ENCODE measurements around the gene UGGT2.
"Not testable (repeated sequence)": the region's sequence is repeated elsewhere in the genome, so short reads cannot be mapped to it uniquely, and the experiment has no call there.

UGGT2 gene

GRCh38 chr13:95970878-95971277 lies 82.3 kb downstream of the UGGT2 start:
- DNase-seq, result no peak

- no peak for DNase-seq
Measured at GRCh38 chr13:95968906-95969305, 84.3 kb downstream of the UGGT2 start.

- no peak for DNase-seq
Measured at GRCh38 chr13:95957331-95957730, 95.9 kb downstream of the UGGT2 start.

DNA sequence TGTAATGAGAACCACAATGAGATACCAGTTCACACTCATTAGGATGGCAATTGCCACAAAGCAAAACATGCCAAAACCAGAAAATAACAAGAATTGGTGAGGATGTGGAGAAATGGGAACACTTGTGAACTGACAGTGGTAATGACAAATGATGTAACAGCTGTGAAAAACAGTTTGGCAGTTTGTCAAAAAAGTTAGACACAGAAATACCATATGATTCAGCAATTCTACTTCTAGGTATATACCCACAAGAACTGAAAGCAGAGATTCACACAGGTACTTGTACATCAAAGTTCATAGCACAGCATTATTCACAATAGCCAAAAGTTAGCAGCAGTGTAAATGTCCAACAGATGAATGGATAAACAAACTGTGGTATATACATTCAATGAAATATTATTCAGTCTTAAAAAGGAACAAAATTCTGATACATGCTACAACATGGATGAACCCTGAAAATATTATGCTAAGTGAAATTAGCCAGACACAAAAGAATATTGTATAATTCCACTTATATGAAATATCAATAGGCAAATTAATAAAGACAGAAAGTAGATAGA lies 96.5 kb downstream of the UGGT2 start:
- DNase-seq, result no peak

GRCh38 chr13:95955719-95956118 lies 97.5 kb downstream of the UGGT2 start:
- no peak for DNase-seq

DNA sequence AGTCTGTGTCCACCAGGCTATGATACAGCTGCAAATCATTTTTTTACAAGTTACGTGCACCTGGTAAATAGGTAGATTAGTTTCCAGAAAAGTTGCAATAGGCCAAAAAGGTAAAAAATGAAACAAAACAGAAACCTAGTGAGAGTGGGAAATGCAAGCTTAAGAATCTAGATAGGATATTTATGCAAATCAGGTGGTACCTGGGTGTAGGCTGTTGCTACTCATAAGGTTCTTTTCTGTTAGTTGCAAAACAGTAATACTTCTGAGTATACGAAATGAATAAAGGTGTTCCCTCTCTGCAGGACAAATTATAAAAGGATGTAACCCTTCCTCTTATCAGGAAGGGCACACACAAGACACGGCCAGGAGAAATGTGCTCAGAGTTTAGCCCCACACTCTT lies 97.9 kb downstream of the UGGT2 start:
- no peak for DNase-seq

DNA sequence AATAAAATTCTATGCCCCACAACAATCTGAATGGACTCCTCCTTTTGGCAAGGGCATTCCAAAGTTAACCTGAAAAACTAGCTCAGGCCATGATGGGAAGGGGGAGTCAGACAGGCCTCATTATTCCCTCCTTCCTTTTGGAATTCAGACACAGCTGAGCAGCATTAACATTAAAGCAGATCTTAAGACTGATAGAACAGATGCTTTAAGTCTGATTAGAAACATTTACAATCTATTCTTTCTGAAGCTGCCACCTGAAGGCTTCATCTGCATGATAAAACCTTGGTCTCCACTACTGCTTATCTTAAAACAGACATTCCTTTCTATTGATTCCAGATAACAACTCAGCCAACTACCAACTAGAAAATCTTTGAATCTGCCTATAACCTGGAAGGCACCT lies 98.9 kb downstream of the UGGT2 start:
- DNase-seq, result no peak

DNA sequence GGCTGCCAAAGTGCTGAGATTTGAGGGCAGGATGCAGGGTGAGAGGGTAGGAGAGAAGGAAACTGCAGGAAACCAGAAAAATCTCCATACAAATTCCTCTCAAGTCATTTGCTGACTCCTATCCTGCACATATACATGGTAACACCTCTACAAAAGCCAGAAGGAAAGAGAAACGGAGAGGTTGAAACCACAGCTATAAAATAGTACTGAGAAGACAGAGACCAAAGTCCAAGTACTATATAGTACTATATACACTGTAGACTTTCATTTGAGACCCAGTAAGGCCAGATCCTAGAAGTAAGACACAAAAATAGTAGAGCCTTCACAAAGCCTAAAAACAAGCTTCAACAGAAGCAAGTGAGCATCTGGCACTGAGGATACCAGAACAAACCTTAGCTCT lies 103.1 kb downstream of the UGGT2 start:
- no peak for DNase-seq

DNA sequence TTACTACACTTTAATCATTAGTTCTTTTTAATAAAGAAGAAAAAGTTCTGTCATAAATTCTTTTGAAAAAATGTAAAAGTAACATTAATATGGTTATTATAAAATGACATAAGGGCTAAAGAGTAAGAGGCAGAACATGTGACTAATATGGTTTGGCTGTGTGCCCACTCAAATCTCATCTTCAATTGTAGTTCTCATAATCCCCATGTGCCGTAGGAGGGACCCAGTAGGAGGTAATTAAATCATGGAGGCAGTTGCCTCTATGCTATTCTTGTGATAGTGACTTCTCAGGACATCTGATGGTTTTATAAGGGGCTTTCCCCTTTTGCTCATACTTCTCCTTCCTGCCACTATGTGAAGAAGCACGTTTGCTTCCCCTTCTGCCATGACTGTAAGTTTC lies 104.5 kb downstream of the UGGT2 start:
- no peak for DNase-seq

- no peak for DNase-seq
Measured at GRCh38 chr13:95937714-95938320, 115.4 kb downstream of the UGGT2 start.

GRCh38 chr13:95931300-95932025 lies 121.7 kb downstream of the UGGT2 start:
- no peak for DNase-seq

- no peak for DNase-seq
Measured at GRCh38 chr13:95929430-95929829, 123.8 kb downstream of the UGGT2 start.

- not testable (repeated sequence) for DNase-seq
Measured at GRCh38 chr13:95928367-95928906, 124.8 kb downstream of the UGGT2 start.

GRCh38 chr13:95926231-95926630 lies 127.0 kb downstream of the UGGT2 start:
- no peak for DNase-seq

DNA sequence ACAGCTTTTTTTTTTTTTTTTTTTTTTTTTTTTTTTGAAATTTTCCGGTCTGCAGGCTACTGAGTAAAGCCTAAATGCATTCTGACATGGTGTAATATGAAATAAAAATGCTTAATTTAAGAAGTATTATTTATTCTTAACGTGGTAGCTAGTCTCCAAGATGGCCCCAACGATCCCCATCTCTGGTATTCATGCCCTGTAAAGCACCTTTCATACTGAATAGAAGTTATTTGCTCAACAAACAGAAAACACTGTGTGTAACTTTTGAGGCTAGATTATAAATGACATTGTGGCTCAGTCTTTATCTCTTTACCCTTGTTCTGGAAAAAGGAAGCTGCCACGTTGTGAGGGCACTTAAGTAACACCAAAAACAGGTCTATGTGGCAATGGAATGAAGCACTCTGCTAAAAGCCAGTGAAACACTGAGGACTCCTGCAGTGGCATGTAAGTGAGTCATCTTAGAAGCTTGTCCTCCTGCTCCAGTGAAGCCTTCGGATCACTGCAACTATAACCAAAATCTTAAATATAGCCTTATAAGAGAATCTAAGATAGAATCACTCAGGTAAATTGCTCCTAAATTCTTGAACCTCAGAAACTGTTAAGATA lies 128.7 kb downstream of the UGGT2 start:
- DNase-seq, result no peak

DNA sequence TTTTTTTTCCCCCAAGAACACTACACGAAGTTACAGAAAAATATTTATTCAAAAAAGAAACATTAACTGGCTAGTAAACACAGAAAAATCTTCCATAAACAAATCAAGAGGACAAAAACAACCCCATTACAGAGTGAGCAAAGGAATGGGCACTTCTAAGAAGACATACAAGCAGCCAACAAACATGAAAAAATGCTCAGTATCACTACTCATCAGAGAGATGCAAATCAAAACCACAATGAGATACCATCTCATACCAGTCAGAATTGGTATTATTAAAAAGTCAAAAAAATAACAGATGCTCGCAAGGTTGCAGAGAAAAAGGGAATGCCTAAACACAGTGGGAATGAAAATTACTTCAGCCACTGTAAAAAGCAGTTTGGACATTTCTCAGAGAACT lies 131.7 kb downstream of the UGGT2 start:
- DNase-seq, result no peak

DNA sequence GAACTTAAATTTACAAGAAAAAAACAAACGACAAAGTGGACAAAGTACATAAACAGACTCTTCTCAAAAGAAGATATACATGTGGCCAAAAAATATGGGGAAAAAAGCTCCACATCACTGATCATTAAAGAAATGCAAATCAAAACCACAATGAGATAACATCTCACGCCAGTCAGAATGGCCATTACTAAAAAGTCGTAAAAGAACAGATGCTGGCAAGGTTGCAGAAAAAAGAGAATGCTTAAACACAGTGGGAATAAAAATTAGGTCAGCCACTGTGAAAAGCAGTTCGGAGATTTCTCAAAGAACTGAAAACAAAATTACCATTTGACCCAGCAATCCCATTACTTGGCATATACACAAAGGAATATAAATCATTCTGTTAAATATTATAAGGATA lies 132.7 kb downstream of the UGGT2 start:
- no peak for DNase-seq

DNA sequence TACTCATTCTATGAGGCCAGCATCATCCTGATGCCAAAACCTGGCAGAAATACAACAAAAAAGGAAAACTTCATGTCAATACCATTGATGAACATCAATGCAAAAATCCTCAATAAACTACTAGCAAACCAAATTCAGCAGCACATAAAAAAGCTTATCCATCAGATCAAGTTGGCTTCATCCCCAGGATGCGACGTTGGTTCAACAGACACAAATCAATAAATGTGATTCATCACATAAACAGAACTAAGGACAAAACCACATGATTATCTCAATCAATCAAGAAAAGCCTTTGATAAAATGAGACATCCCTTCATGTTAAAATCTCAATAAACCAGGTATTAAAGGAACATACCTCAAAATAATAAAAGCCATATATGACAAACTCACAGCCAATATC lies 134.3 kb downstream of the UGGT2 start:
- no peak for DNase-seq

GRCh38 chr13:95914991-95915501 lies 138.2 kb downstream of the UGGT2 start:
- no peak for DNase-seq

DNA sequence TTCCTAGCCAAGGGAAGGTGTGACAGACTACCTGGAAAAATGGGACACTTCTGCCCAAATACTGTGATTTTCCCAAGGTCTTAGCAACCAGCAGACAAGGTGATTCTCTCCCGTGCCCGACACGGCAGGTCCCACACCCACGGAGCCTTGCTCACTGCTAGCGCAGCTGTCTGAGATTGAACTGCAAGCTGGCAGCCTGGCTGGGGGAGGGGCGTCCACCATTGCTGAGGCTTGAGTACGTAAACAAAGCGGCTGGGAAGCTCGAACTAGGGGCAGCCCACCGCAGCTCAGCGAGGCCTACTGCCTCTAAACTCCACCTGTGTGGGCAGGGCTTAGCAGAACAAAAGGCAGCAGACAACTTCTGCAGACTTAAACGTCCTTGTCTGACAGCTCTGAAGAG lies 146.2 kb downstream of the UGGT2 start:
- DNase-seq, result no peak

- DNase-seq, result no peak
Measured at GRCh38 chr13:95903569-95903968, 149.6 kb downstream of the UGGT2 start.

GRCh38 chr13:95902741-95903140 lies 150.5 kb downstream of the UGGT2 start:
- no peak for DNase-seq

GRCh38 chr13:95898256-95898655 lies 154.9 kb downstream of the UGGT2 start:
- no peak for DNase-seq

GRCh38 chr13:95896301-95896700 lies 156.9 kb downstream of the UGGT2 start:
- no peak for DNase-seq

Data from CD4-positive, alpha-beta T cell treated with Interleukin-17A for 4 hours (primary cell).